ENCODE measurements around the gene APC2. TPM values are rescaled to one million over a fixed set of nuclear protein-coding genes. Genes with fewer than 3 reads are reported as not detected.

APC2 gene
- total RNA-seq, 2 donors from 2014 or later = 0.05 to 2.2 TPM

- 60% methylated on average over 21 of the region's 30 CpGs for WGBS
- no peak for TF ChIP-seq POLR2AphosphoS5 (IDR thresholded peaks at IDR 0.05)
- DNase-seq (ENCODE audit: low spot score) = no peak
- no peak overlapping the region for H3K4me3 ChIP-seq
- intact Hi-C loops (cut with DNase I) = no loop called here
- peaks cover 4% of the 10 kb centered on the region for H3K4me1 ChIP-seq (replicated peaks)
- H3K27ac ChIP-seq = no peak overlapping the region
- H3K36me3 ChIP-seq = no peaks in the 10 kb centered on the region
- peaks cover 58% of the 10 kb centered on the region for H3K27me3 ChIP-seq (replicated peaks; ENCODE audit: insufficient read depth)
- no peaks in the 10 kb centered on the region for H3K9me3 ChIP-seq
Measured at GRCh38 chr19:1452802-1453524, 3.0 kb downstream of the APC2 start.

DNA sequence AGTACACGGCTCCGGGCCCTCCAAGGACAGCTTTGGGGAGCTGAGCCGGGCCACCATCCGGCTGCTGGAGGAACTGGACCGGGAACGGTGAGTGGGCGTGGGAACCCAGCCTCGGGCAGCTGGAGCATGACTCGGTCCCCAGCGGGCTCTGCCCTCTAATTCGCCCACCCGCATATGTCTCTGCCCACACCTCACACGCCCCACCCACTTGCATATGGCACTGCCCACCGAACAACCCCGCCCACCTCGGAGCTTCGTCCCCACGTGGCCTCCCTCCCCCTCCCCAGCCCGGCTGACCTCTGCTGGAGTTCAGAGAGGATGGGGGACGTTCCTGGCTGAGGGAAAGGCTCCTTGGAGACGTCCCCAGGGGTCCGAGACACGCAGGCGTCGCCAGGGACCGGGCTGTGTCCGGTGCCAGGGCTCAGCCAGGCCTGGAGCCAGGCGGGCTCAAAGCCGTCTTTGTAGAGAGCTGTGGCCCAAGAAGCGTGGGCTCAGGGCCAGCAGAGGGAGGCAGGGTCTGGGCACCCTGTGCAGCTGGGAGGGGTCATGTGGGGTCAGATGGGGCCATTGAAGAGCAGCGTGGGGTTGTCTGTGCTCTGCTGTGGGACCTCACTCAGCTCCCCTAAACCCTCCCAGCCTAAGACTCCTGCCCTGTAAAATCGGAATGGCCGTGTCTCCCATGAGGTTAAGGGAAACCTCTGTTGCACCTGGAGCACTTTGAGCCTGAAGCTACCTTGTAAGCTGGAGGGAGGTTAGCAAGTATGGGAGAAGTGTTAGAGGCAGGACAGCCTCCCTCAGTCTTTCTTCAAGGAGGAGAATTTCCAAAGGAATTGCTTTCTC is 3.8 kb downstream of the APC2 start:
- H3K27ac ChIP-seq = no peak overlapping the region
- peaks cover 56% of the 10 kb centered on the region for H3K27me3 ChIP-seq (replicated peaks; ENCODE audit: insufficient read depth)
- H3K9me3 ChIP-seq = no peaks in the 10 kb centered on the region
- 10% methylated on average over 26 of the region's 33 CpGs for WGBS
- no peak for TF ChIP-seq POLR2AphosphoS5 (IDR thresholded peaks at IDR 0.05)
- no peak for TF ChIP-seq CTCF (IDR thresholded peaks at IDR 0.05)
- H3K36me3 ChIP-seq = no peaks in the 10 kb centered on the region
- peaks cover 4% of the 10 kb centered on the region for H3K4me1 ChIP-seq (replicated peaks)
- H3K4me3 ChIP-seq = no peak overlapping the region
- intact Hi-C loops (cut with DNase I) = no loop called here
- no peak for DNase-seq (ENCODE audit: low spot score)

GRCh38 chr19:1455002-1455335 is 5.0 kb downstream of the APC2 start:
- Histone ChIP-seq H3K27ac (no peak overlapping the region), H3K36me3 (no peaks in the 10 kb centered on the region), H3K27me3 (replicated peaks; ENCODE audit: insufficient read depth) (peaks cover 49% of the 10 kb centered on the region), H3K4me1 (replicated peaks) (peaks cover 4% of the 10 kb centered on the region), H3K9me3 (no peaks in the 10 kb centered on the region), H3K4me3 (no peak overlapping the region)
- TF ChIP-seq POLR2A (IDR thresholded peaks at IDR 0.05) (no peak), POLR2AphosphoS5 (IDR thresholded peaks at IDR 0.05) (no peak), CTCF (IDR thresholded peaks at IDR 0.05) (no peak)
- WGBS = 14% methylated on average over 22 of the region's 22 CpGs
- intact Hi-C loops (cut with DNase I) = no loop called here
- no peak for DNase-seq (ENCODE audit: low spot score)

DNA sequence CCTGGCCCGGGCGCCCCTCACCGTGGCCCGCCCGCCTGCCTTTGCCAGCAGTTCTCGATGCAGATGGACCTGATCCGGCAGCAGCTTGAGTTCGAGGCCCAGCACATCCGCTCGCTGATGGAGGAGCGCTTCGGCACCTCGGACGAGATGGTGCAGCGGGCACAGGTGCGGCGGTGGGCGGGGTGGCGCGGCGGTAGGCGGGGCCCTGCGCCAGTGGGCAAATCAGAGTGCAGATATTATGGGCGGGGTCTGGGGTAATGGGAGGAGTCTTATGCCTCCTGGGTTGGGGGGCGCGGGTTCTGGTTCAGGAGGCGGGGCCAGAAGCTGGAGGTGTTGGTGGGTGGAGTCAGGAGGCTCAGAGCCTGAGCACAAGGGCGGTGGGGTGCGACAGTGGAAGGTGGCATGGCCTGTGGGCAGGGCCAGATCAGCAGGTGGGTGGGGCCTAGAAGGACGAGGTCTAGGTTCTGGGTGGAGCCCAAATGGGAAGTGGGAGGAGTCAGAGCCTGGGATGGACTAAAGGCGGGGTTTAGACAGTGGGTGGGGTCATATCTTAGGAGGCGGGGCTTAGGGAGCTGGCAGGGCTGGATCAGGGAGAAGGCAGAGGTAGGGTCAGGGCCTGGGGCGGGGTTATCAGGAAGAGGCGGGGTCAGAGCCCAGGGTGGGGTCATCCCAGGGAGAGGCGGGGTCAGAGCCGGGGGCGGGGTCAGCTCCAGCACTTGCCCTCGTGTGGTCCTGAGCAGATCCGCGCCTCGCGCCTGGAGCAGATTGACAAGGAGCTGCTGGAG is 5.6 kb downstream of the APC2 start:
- Histone ChIP-seq H3K4me1 (replicated peaks) (peaks cover 4% of the 10 kb centered on the region), H3K36me3 (no peaks in the 10 kb centered on the region), H3K27me3 (replicated peaks; ENCODE audit: insufficient read depth) (peaks cover 43% of the 10 kb centered on the region), H3K9me3 (no peaks in the 10 kb centered on the region), H3K4me3 (no peak overlapping the region), H3K27ac (no peak overlapping the region)
- 7% methylated on average over 40 of the region's 42 CpGs for WGBS
- DNase-seq (ENCODE audit: low spot score) = no peak
- TF ChIP-seq CTCF (IDR thresholded peaks at IDR 0.05) = no peak
- intact Hi-C loops (cut with DNase I) = no loop called here

DNA sequence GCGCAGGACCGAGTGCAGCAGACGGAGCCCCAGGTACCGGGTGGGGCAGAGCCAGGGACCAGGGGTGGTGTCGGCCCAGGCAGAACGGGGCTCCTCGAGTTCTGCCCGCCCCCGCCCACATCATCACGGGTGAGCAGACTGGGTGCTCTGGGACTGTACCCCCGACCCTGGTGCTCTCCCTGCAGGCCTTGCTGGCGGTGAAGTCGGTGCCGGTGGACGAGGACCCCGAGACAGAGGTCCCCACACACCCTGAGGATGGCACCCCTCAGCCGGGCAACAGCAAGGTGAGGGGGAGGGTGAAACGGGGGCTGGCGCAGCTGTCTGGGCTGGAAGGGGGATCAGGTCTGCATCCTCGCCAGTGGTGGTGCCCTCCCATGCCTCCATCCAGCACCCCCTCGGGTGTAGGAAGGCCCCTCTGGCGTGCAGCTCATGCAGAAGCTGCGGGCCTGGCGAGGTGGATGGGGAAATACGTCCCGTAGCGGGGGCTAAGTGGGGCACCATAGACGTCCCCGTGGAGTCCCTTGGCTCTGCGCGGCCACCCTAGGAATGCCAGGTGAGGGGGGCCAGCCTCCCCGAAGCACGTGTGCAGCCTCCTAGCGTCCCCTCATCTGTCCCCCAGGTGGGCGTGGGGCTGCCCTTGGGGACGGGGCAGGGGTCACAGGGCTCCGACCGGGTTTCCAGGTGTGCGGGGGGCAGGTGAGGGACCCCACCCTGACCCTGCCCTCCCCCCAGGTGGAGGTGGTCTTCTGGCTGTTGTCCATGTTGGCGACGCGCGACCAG is 6.4 kb downstream of the APC2 start:
- H3K27me3 ChIP-seq (replicated peaks; ENCODE audit: insufficient read depth) = peaks cover 37% of the 10 kb centered on the region
- no peak overlapping the region for H3K4me3 ChIP-seq
- DNase-seq (ENCODE audit: low spot score) = no peak
- TF ChIP-seq POLR2A (IDR thresholded peaks at IDR 0.05) = no peak
- TF ChIP-seq CTCF (IDR thresholded peaks at IDR 0.05) = no peak
- no peak for TF ChIP-seq POLR2AphosphoS5 (IDR thresholded peaks at IDR 0.05)
- H3K4me1 ChIP-seq (replicated peaks) = peaks cover 4% of the 10 kb centered on the region
- WGBS = 34% methylated on average over 40 of the region's 43 CpGs
- intact Hi-C loops (cut with DNase I) = no loop called here
- no peaks in the 10 kb centered on the region for H3K9me3 ChIP-seq
- H3K36me3 ChIP-seq = no peaks in the 10 kb centered on the region
- H3K27ac ChIP-seq = no peak overlapping the region

Measured in prostate gland (tissue), 2 donors.